HepG2 (cell line): Measurements from ENCODE around the gene ZCCHC24. TPM values are rescaled to one million over a fixed set of nuclear protein-coding genes. Genes with fewer than 3 reads are reported as not detected.

Source experiments
- ATAC-seq: fragments of 200-7000 bp; cut with Tn5 transposase; 3 replicates; pipeline ENCODE4 v1.9.1; 2020; ENCODE audit warnings: mild to moderate bottlenecking, moderate library complexity
- BruUV-seq: library from RNA; stranded (reverse); fragments of 400-500 nt; replicated peaks from 2 replicates; lab custom pipeline; 2021; lab: Mats Ljungman, UMichigan
- CTCF ChIA-PET: fragments of 300-600 bp; formaldehyde crosslinking; extraction: SDS; loops from one replicate; lab custom pipeline; 2021; ENCODE audit warnings: low total read pairs, inconsistent platforms, low intra/inter-chr PET ratio; lab: Yijun Ruan, JAX
- POLR2A ChIA-PET: fragments of 350-600 bp; sonication (Branson Sonifier 250); formaldehyde crosslinking; loops from one replicate; lab custom pipeline; 2020; ENCODE audit warnings: antibody characterized with exemption, inconsistent platforms; lab: Yijun Ruan, JAX
- DNase-seq: peaks from one replicate; pipeline ENCODE4 v3.0.0-alpha.2; 2015; ENCODE audit warnings: low spot score
- FAIRE-seq: peaks from 3 replicates; lab custom pipeline; 2011; peaks lifted over from hg19 to GRCh38; lab: Jason Lieb, UNC
- H2AFZ ChIP-seq: one replicate; pipeline ENCODE4 v1.6.1; 2011; ENCODE audit warnings: low read length, inconsistent platforms
- H3K27ac ChIP-seq: fragments of 300-600 bp; 3 replicates; pipeline ENCODE4 v1.8.0; 2011; ENCODE audit warnings: mixed run types, mild to moderate bottlenecking, mixed read lengths, low read length, inconsistent platforms; ENCODE audit not compliant: insufficient read depth; ENCODE audit errors: extremely low read length
- H3K27me3 ChIP-seq, 2 experiments: fragments of 200-600 bp in 1 of 2; 2 replicates in 1 of 2; 3 replicates in 1 of 2; pipeline versions ENCODE4 v1.6.0 to v1.8.0; 2011; ENCODE audit warnings: low read length in 2 of 2, mild to moderate bottlenecking in 2 of 2, moderate library complexity in 2 of 2, inconsistent platforms in 1 of 2; ENCODE audit not compliant: insufficient read depth in 2 of 2, control insufficient read depth in 1 of 2
- H3K36me3 ChIP-seq, 2 experiments: fragments of 200-600 bp in 1 of 2; replicated peaks in 1 of 2; 2 replicates in 1 of 2; 3 replicates in 1 of 2; pipeline versions ENCODE4 v1.5.1 to v1.8.0; 2011; ENCODE audit warnings: low read length in 2 of 2, inconsistent platforms in 1 of 2; ENCODE audit not compliant: insufficient read depth in 2 of 2, control insufficient read depth in 1 of 2
- H3K4me1 ChIP-seq: 2 replicates; pipeline ENCODE4 v1.5.1; 2012; ENCODE audit warnings: low read length, inconsistent platforms; ENCODE audit not compliant: insufficient read depth
- H3K4me2 ChIP-seq: 2 replicates; pipeline ENCODE4 v1.6.0; 2011; ENCODE audit warnings: low read depth, low read length, inconsistent platforms
- H3K4me3 ChIP-seq, 3 experiments: fragments of 200-600 bp in 1 of 3; sonication (generic), shearing (Covaris generic) in 1 of 3; replicated peaks in 1 of 3; 2 replicates each; pipeline ENCODE4 v1.5.1; 2011 to 2016; ENCODE audit warnings: low read length in 3 of 3, inconsistent platforms in 2 of 3, low read depth in 2 of 3, mild to moderate bottlenecking in 2 of 3, control low read depth in 1 of 3, mixed read lengths in 1 of 3; ENCODE audit not compliant: insufficient read depth in 1 of 3
- H3K79me2 ChIP-seq: one replicate; pipeline ENCODE4 v1.6.1; 2011; ENCODE audit warnings: low read length, inconsistent platforms; ENCODE audit not compliant: insufficient read depth
- H3K9ac ChIP-seq: 2 replicates; pipeline ENCODE4 v1.6.0; 2011; ENCODE audit warnings: mild to moderate bottlenecking, low read depth, low read length, inconsistent platforms; ENCODE audit not compliant: insufficient read depth
- H3K9me3 ChIP-seq: 2 replicates; pipeline ENCODE4 v1.5.1; 2012; ENCODE audit warnings: mild to moderate bottlenecking, low read length
- H4K20me1 ChIP-seq: 2 replicates; pipeline ENCODE4 v1.6.0; 2011; ENCODE audit warnings: inconsistent platforms, mild to moderate bottlenecking, low read length, moderate library complexity; ENCODE audit not compliant: insufficient read depth
- POLR2A ChIP-seq, 2 experiments: IDR thresholded peaks; 2 replicates each; pipeline ENCODE4 v1.6.1; 2011; ENCODE audit warnings: low read depth in 2 of 2, low read length in 2 of 2, mild to moderate bottlenecking in 1 of 2, moderate library complexity in 1 of 2; ENCODE audit not compliant: insufficient read depth in 1 of 2
- POLR2AphosphoS2 ChIP-seq: IDR thresholded peaks from 2 replicates; pipeline ENCODE4 v1.6.1; 2011; ENCODE audit warnings: low read depth, low read length, improper control_type of control experiment
- POLR2G ChIP-seq: fragments of 200-400 bp; formaldehyde crosslinking; IDR thresholded peaks from 2 replicates; pipeline ENCODE4 v1.6.1; 2018; ENCODE audit warnings: mild to moderate bottlenecking, low read depth, low read length, moderate library complexity
- RBFOX2 ChIP-seq: fragments of 200-400 bp; formaldehyde crosslinking; IDR thresholded peaks from 2 replicates; pipeline ENCODE4 v1.6.1; 2017; ENCODE audit warnings: low read depth, mild to moderate bottlenecking, low read length
- RBM22 ChIP-seq: fragments of 200-400 bp; formaldehyde crosslinking; optimal IDR thresholded peaks from 2 replicates; pipeline ENCODE3; 2017; ENCODE audit warnings: mild to moderate bottlenecking, low read length, moderate library complexity
- THAP11 ChIP-seq: IDR thresholded peaks from 2 replicates; pipeline ENCODE4 v1.6.1; 2016; ENCODE audit warnings: missing biosample characterization, missing genetic modification reagents
- ZSCAN21 ChIP-seq: sonication (generic); formaldehyde crosslinking; IDR thresholded peaks from 2 replicates; pipeline ENCODE4 v1.8.0; 2022; ENCODE audit warnings: mild to moderate bottlenecking, missing genetic modification reagents, moderate library complexity, borderline replicate concordance
- WGBS: methylation state at CpG from one replicate; pipeline ENCODE4 v1.1.6; 2017; ENCODE audit warnings: low lambda C conversion rate; 5-methylcytosine and 5-hydroxymethylcytosine counted together
- in situ Hi-C: cut with HindIII; loops from 2 replicates; pipeline ENCODE4 v1.10.0; 2017; ENCODE audit warnings: low pct_unique_long_range_greater_than_20kb; ENCODE audit not compliant: extremely low pct_ligation_motif_present
- intact Hi-C: fragments of 100-400 bp; cut with micrococcal nuclease; formaldehyde crosslinking; loops from one replicate; pipeline ENCODE4 v1.10.0; 2022; ENCODE audit not compliant: unreplicated experiment
- polyA plus RNA-seq, 8 experiments: library from polyadenylated mRNA; depleted of rRNA in 3 of 8; stranded (reverse) in 7 of 8; unstranded in 1 of 8; fragments of >200 nt; fragmentation: Illumina TruSeq in 4 of 8; extraction: Trizol in 4 of 8; gene quantifications; 2 replicates each; pipeline versions ENCODE4 v1.2.1 to v1.2.3, GENCODE V29; 2011 to 2016; ENCODE audit warnings: low read depth in 4 of 8, missing spikeins in 1 of 8, mixed read lengths in 1 of 8; ENCODE audit not compliant: insufficient read depth in 1 of 8
- total RNA-seq, 5 experiments: library from RNA; depleted of rRNA; stranded (reverse); fragments of >200 nt; fragmentation: Illumina TruSeq; extraction: Trizol; gene quantifications; 2 replicates each; pipeline ENCODE4 v1.2.3, GENCODE V29; 2016; ENCODE audit warnings: low read depth in 1 of 5
- TF ChIP-seq, protein P1 (sequence below): sonication (generic); formaldehyde crosslinking; IDR thresholded peaks from 2 replicates; pipeline ENCODE4 v1.9.0; 2021; ENCODE audit warnings: missing genetic modification reagents, mild to moderate bottlenecking, borderline replicate concordance
- TF ChIP-seq, protein P2 (sequence below): IDR thresholded peaks from 2 replicates; pipeline ENCODE4 v1.6.1; 2016; ENCODE audit warnings: missing compliant biosample characterization, missing genetic modification reagents, borderline replicate concordance
- TF ChIP-seq, protein P3 (sequence below): sonication (generic); formaldehyde crosslinking; IDR thresholded peaks from 2 replicates; pipeline ENCODE4 v1.4.0; 2020; ENCODE audit warnings: missing genetic modification reagents, borderline replicate concordance

ZCCHC24 gene
- total and polyA plus RNA-seq, 2 of the 13 experiments (the other 11 are each of a cell fraction or from before 2014, with no cell fraction given) = 3.1 to 7.9 TPM

DNA sequence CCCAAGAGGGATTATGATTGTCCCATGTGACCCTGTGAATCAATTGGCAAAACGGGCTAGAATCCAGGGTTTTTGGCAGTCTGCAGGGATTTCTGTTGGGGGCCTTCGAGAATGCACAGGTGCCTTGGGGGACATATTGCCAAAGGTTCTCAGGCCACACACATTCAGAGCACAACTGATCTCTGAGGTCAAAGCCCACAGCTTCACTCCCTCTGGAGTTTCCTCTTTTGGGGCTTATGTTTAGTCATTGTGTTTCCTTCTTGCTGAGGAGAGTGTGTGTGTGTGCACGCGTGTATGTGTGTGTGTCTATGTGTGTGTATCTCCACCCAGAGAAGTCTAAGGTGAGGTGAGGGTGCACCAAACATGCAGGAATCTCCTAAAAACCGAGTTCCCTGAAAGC, 89.3 kb downstream of the ZCCHC24 start:
- no peak overlapping the region for H3K4me3 ChIP-seq
- H2AFZ ChIP-seq = no peak overlapping the region
- H4K20me1 ChIP-seq = peaks cover 28% of the 10 kb centered on the region
- H3K27ac ChIP-seq = no peak overlapping the region
- no peak overlapping the region for H3K9ac ChIP-seq
- CTCF ChIA-PET = no interaction called here
- ATAC-seq = no peak
- H3K79me2 ChIP-seq = peaks cover 2% of the 10 kb centered on the region
- 92% methylated on average over 5 of the region's 5 CpGs for WGBS
- H3K9me3 ChIP-seq = no peaks in the 10 kb centered on the region
- H3K4me1 ChIP-seq = peaks cover 53% of the 10 kb centered on the region
- no TSS peak for BruUV-seq
- intact Hi-C loops (no loop called here), in situ Hi-C loops (no loop called here)
- H3K27me3 ChIP-seq = no peaks in the 10 kb centered on the region
- peaks cover 21 to 53% of the 10 kb centered on the region in 2 experiments for H3K36me3 ChIP-seq
- no peak for DNase-seq
- TF ChIP-seq RBFOX2 (peak; percentile 32; the same call in 1 of the 2 replicates), POLR2A (IDR thresholded peaks at IDR 0.05; ENCODE audit: insufficient read depth in 1 of 2, low read depth in 2 of 2, low read length in 2 of 2) (peak; percentile 13 to 37; a peak in 1 of 4 replicates)
- TF ChIP-seq, protein P1, sequence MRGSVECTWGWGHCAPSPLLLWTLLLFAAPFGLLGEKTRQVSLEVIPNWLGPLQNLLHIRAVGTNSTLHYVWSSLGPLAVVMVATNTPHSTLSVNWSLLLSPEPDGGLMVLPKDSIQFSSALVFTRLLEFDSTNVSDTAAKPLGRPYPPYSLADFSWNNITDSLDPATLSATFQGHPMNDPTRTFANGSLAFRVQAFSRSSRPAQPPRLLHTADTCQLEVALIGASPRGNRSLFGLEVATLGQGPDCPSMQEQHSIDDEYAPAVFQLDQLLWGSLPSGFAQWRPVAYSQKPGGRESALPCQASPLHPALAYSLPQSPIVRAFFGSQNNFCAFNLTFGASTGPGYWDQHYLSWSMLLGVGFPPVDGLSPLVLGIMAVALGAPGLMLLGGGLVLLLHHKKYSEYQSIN (CRISPR knock-in tag) = no peak
- no peak overlapping the region for H3K4me2 ChIP-seq
- no peak for FAIRE-seq
- POLR2A ChIA-PET = interaction anchor here (1.2 kb wide), 2 partner anchors 10 to 20 kb away, joined by 3 to 4 read pairs; no protein-coding TSS in a partner anchor

- 93% methylated on average over 6 of the region's 6 CpGs for WGBS
- H3K9ac ChIP-seq = no peak overlapping the region
- no peak overlapping the region for H3K27ac ChIP-seq
- H2AFZ ChIP-seq = no peak overlapping the region
- H4K20me1 ChIP-seq = peaks cover 31% of the 10 kb centered on the region
- BruUV-seq = no TSS peak
- H3K4me2 ChIP-seq = no peak overlapping the region
- POLR2A ChIA-PET = interaction anchor here (1.2 kb wide), 2 partner anchors 9 to 19 kb away, joined by 3 to 4 read pairs; no protein-coding TSS in a partner anchor
- FAIRE-seq = no peak
- H3K4me3 ChIP-seq = no peak overlapping the region
- in situ Hi-C loops (no loop called here), intact Hi-C loops (no loop called here)
- no peaks in the 10 kb centered on the region for H3K27me3 ChIP-seq
- H3K79me2 ChIP-seq = peaks cover 4% of the 10 kb centered on the region
- CTCF ChIA-PET = no interaction called here
- H3K36me3 ChIP-seq = peaks cover 25 to 59% of the 10 kb centered on the region in 2 experiments
- DNase-seq = no peak
- H3K9me3 ChIP-seq = no peaks in the 10 kb centered on the region
- peaks cover 57% of the 10 kb centered on the region for H3K4me1 ChIP-seq
- no peak for ATAC-seq
- TF ChIP-seq, protein P2, sequence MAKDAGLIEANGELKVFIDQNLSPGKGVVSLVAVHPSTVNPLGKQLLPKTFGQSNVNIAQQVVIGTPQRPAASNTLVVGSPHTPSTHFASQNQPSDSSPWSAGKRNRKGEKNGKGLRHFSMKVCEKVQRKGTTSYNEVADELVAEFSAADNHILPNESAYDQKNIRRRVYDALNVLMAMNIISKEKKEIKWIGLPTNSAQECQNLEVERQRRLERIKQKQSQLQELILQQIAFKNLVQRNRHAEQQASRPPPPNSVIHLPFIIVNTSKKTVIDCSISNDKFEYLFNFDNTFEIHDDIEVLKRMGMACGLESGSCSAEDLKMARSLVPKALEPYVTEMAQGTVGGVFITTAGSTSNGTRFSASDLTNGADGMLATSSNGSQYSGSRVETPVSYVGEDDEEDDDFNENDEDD (CRISPR knock-in tag) = no peak
- TF ChIP-seq ZSCAN21 (CRISPR knock-in tag) (no peak), POLR2AphosphoS2 (peak; percentile 23; the same call in 1 of the 2 replicates), THAP11 (CRISPR knock-in tag) (no peak), RBM22 (peak; percentile 60), POLR2G (0 out of 2 replicates have a peak, but pooled peaks have one; percentile 40)
- TF ChIP-seq, protein P3, sequence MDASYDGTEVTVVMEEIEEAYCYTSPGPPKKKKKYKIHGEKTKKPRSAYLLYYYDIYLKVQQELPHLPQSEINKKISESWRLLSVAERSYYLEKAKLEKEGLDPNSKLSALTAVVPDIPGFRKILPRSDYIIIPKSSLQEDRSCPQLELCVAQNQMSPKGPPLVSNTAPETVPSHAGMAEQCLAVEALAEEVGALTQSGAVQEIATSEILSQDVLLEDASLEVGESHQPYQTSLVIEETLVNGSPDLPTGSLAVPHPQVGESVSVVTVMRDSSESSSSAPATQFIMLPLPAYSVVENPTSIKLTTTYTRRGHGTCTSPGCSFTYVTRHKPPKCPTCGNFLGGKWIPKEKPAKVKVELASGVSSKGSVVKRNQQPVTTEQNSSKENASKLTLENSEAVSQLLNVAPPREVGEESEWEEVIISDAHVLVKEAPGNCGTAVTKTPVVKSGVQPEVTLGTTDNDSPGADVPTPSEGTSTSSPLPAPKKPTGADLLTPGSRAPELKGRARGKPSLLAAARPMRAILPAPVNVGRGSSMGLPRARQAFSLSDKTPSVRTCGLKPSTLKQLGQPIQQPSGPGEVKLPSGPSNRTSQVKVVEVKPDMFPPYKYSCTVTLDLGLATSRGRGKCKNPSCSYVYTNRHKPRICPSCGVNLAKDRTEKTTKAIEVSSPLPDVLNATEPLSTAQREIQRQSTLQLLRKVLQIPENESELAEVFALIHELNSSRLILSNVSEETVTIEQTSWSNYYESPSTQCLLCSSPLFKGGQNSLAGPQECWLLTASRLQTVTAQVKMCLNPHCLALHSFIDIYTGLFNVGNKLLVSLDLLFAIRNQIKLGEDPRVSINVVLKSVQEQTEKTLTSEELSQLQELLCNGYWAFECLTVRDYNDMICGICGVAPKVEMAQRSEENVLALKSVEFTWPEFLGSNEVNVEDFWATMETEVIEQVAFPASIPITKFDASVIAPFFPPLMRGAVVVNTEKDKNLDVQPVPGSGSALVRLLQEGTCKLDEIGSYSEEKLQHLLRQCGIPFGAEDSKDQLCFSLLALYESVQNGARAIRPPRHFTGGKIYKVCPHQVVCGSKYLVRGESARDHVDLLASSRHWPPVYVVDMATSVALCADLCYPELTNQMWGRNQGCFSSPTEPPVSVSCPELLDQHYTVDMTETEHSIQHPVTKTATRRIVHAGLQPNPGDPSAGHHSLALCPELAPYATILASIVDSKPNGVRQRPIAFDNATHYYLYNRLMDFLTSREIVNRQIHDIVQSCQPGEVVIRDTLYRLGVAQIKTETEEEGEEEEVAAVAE = no peak
These were observed 89.9 kb downstream of the ZCCHC24 start for GRCh38 chr10:79355420-79356017.
